HFF-Myc (cell line): ENCODE measurements around the gene GAR1.
"Not testable (repeated sequence)": the region's sequence is repeated elsewhere in the genome, so short reads cannot be mapped to it uniquely, and the experiment has no call there.

Experiments
- DNase-seq: peaks from one replicate; pipeline ENCODE4 v3.0.0-alpha.2; 2011; ENCODE audit warnings: low read depth; ENCODE audit errors: extremely low read depth
- H3K4me3 ChIP-seq: replicated peaks from 2 replicates; pipeline ENCODE4 v1.5.1; 2011; ENCODE audit warnings: low read depth, mild to moderate bottlenecking, control low read depth, low read length
- CTCF ChIP-seq: IDR thresholded peaks from 2 replicates; pipeline ENCODE4 v1.5.1; 2012; ENCODE audit warnings: mild to moderate bottlenecking, low read depth, low read length, control low read depth; ENCODE audit errors: missing control alignments

The GAR1 gene

GRCh38 chr4:109836985-109837384 lies 21.4 kb downstream of the GAR1 start:
- no peak for TF ChIP-seq CTCF
- no peak for DNase-seq
- no peak overlapping the region for H3K4me3 ChIP-seq

- no peak overlapping the region for H3K4me3 ChIP-seq
- no peak for DNase-seq
- no peak for TF ChIP-seq CTCF
Measured at GRCh38 chr4:109846395-109847098, 31.0 kb downstream of the GAR1 start.

- DNase-seq: no peak
- H3K4me3 ChIP-seq: no peak within 1 kb of the TSS
- TF ChIP-seq CTCF: no peak
Measured at GRCh38 chr4:109847896-109848442, 32.4 kb downstream of the GAR1 start, which contains the start of gene LRIT3. TSS of gene LRIT3 (plus strand) at chr4:109848107. CDS start at chr4:109848202, 95 bp downstream.

GRCh38 chr4:109848501-109848900 lies 32.9 kb downstream of the GAR1 start:
- no peak for DNase-seq
- H3K4me3 ChIP-seq: no peak overlapping the region
- TF ChIP-seq CTCF: no peak

- DNase-seq: no peak
- H3K4me3 ChIP-seq: no peak overlapping the region
- TF ChIP-seq CTCF: no peak
Measured at GRCh38 chr4:109850601-109851000, 35.0 kb downstream of the GAR1 start.

- H3K4me3 ChIP-seq, DNase-seq: not testable (repeated sequence)
Measured at GRCh38 chr4:109859426-109860300, 44.1 kb downstream of the GAR1 start.

GRCh38 chr4:109861271-109861670 lies 45.7 kb downstream of the GAR1 start:
- TF ChIP-seq CTCF: no peak
- no peak overlapping the region for H3K4me3 ChIP-seq
- DNase-seq: no peak
